ENCODE measurements around the gene RBMS1.

The RBMS1 gene

DNA sequence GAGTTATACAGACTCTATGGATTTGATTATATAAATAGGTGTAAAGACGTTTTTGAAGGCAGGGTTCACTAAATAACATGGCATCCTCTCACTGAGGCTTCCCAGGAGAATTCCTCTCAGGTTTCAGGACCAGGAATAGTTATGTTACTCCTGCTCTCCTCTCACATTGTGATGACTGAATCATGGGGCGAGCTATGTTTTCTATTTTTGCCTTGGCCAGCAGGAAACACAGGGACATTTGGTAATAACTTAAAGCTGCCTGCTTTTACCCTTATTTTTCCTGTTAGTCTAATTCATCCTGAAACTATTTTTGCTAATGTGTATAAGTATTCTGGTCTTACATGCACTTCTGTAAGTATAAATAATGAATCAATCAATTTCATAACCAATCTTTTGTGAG, 178.3 kb downstream of the RBMS1 start:
- H3K4me3 ChIP-seq (ENCODE audit: low read depth, low read length): no peak overlapping the region

DNA sequence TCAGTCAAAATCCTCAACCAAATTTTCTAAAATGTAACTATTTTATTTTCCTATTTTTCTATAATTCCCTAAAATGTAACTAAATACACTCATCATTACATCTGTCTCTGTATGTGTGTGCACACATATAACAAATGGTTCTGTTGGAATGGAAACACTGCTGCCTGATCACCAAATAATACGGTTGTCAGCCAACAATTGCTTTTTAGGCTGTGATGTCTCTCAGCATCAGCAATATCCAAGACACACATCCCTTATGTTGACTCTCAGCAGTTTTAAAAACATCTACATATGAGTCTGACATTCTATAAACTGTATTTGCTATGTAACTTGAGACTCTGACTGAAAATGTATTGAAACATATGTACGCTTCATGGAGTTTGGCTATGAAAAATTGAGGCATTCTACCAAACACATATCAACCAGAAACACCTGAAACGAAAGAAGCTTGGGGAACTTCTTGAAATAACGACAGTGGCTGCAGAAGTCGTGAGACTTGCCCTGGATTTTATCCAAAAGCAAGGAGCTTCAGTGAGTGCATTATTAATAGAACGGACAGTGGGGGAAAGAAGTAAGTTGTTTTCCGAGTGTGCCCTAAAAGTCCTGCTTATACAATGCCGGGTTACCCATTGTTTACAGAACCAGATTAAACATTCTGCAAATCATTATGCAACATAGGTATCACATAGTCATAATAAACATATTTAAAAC, 183.3 kb downstream of the RBMS1 start:
- H3K4me3 ChIP-seq (ENCODE audit: low read depth, low read length): no peak overlapping the region

DNA sequence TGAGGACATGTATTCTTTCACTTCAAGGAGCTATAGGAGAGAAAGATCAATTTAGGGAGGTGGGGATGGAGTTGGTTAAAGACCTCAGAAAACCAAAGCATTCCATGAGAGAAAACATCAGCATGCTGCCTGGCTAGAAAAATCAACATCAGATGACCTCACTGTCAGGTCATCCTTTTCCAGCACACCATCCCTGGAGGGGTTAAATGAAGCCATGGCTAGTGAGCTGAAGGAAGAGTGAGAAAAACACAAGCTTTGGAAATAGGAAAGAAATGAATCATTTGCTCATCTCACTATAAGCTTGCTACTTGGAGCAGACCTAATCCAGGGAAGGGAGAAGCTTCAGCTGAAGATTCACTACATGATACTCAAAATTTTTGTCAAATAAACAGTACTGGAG, 184.0 kb downstream of the RBMS1 start:
- H3K4me3 ChIP-seq (ENCODE audit: low read depth, low read length): no peak overlapping the region

DNA sequence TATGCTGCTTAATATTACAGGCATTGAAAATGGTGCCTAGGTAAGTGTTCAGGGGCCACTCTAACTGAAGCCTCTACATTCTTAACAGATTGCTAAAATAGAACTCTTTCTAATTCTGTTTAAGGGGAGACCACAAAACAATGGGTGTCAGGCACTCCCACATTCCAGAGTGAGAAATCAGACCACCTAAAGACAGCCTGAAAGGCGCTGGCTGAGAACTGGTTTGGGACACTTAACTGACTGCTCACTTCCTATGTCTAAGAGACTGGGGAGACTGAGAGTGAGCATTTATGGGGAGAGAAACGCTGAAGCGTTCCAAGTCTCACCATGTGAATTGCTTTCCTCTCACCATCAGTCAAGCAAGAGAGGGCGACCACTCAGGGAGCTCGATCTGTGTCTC, 184.7 kb downstream of the RBMS1 start:
- no peak overlapping the region for H3K4me3 ChIP-seq (ENCODE audit: low read depth, low read length)

DNA sequence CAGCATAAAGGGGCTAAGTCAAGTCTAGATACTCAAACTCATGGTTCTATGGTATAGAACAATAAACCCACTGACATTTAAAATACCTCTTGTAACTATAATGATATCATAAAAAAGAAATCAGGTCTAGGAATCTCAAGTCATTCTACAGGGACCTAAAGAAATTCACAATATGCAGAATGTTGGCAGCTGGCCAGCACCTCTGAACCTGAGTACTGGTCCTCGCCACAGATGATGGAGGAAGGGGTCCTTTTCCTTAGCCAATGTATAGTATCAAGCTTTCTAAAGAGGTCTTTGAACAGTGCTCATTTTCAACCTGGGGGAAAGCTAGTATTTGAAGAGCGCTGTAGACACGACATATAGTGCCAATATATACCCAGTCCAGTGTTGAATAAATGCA, 185.1 kb downstream of the RBMS1 start:
- no peak overlapping the region for H3K4me3 ChIP-seq (ENCODE audit: low read depth, low read length)

DNA sequence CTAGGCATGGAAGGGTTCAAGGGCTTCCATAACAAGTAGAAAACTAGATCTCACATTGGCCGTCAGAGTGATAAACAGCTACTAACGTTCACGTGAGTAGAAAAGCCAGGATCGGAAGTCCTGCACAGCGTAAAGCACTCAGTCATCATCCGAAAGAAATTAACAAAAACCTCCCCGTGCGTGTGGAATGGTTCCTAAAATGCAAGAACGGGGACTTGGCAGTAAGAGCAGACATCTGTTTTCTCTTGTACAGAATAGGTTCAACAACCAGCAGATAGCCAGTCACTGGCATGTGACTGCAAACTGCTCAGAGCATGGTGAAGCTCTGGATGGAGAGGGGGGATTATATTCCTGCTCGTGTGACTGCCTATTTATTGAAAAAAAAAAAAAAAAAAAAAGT, 186.6 kb downstream of the RBMS1 start:
- H3K4me3 ChIP-seq (ENCODE audit: low read depth, low read length): no peak overlapping the region

DNA sequence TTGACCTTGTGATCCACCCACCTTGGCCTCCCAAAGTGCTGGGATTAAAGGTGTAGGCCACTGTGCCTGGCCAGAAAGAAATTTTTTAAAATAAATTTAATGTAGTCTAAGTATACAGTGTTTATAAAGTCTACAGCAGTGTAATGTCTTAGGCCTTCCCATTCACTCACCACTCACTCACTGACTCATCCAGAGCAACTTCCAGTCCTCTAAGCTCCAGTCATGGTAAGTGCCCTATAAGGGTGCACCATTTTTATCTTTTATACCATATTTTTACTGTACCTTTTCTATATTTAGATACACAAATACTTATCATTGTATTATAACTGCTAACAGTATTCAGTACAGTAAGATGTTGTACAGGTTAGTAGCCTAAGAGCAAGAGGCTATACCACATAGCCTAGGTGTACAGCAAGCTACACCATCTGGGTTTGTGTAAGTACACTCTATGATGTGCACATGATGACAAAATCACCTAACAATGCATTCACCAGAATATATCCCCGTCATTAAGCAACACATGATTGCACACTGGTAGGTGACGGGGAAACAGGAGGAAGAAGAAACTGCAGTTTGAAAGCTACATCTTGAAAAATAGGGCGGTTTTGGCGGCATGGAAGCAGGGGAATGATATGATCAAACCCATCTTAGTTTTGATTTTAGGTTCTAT, 188.4 kb downstream of the RBMS1 start:
- no peak overlapping the region for H3K4me3 ChIP-seq (ENCODE audit: low read depth, low read length)

DNA sequence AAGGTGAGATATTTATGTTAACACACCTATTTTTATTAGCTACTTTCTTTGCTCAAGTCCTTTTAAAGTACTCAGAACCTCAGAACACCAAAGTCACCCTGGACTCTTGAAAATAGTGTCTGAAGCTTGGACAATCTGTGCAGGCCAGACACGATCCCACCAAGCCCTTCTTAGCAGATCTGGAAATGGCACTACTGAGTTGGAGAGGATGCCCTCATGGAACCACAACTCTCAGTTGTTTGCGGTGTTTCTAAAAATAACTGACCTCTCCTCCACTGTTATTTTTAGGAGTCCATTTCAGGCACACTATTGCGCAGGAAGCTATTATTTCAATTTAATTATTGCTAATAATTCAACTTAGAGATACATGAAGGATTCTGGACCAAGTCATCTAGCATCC, 190.1 kb downstream of the RBMS1 start:
- H3K4me3 ChIP-seq (ENCODE audit: low read depth, low read length): no peak overlapping the region

DNA sequence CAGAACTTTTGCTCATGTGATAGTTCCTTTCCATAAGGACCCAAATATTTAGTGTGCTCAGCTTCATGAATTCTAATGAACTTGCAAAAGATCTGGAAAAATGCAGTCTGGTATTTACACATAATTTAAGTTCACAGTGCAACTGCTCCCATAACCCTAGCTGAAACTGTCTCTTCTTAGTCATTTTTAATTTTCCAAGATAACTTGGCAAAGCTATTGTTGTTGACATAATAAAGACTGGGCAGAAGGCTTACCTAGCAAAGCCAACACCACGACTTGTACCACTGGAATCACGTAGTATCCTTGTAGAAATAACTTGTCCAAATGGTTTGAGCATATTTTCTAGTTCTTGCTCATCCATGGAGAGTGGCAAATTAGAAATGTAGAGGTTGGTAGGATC, 190.5 kb downstream of the RBMS1 start:
- no peak overlapping the region for H3K4me3 ChIP-seq (ENCODE audit: low read depth, low read length)

DNA sequence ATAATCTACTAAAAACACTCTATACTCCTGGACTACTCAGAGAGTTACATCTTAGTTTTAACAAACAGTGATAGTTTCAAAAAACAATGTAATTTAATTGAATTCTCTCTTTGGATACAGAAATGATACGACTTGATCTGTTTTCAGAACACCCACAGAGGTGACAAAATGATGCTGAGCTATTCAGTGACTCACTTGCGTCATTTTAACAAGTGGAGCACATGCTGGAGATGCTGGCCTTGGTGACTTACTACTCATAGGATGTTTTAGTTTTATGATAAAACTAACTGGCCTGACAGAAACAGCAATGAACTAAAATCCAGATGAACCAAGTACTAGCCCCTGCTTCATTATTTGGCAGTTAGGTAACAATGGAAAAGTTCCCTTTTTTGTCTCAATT, 192.2 kb downstream of the RBMS1 start:
- no peak overlapping the region for H3K4me3 ChIP-seq (ENCODE audit: low read depth, low read length)

DNA sequence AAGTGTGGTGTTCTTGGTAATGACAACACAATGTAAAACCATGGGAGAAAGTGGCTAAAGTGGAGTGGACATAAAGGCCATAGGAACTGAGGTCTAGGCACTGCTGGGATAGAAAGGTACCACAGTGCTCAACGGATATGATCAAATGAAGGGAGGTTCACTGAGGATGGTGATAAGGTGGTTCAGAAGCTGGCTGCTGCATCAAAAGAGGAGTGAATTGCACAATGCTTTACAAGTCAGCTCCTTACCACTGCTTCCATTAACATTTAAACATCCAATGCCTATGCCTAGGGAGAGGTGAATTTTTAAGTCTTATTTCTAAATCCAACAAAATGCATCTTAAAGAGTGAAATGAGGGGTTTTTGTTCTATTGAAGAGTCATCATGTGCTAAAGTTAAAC, 193.4 kb downstream of the RBMS1 start:
- H3K4me3 ChIP-seq (ENCODE audit: low read depth, low read length): no peak overlapping the region

DNA sequence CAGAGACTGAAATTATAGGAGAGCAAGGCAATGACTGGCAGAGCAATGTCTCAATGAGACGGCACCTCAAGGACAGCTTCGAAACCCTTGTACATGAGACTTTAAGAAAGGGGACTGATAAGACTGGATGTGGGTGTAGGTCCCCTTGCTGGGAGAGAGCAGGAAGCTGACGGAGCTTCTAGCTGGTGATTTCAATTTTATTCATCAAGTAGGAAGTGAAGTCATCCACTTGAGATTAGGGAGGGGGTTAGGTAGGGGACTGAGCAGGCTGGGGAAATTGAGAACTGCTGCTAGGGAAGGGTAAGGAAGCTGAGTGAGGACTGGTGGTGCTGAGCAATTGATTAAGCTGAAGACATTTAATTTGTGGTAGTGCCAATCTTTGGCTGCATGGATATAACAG, 194.1 kb downstream of the RBMS1 start:
- H3K4me3 ChIP-seq (ENCODE audit: low read depth, low read length): no peak overlapping the region

DNA sequence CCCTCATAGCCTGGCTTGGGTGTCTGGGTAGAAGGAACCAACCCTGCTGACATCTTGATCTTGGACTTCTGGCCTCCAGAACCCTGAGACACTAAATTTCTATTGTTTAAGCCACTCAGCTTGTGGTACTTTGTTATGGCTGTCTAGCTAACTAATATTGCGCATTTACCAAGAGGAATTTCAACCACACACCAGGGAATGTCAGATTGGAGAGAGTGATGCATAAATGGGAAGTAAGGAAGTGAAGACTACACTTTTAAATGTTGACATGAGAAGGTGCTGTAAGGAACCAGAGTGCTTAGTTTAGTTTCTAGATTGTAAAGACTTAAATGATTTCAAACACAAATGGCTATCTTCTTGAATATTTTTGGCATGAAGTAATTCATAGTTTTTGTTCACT, 194.6 kb downstream of the RBMS1 start:
- no peak overlapping the region for H3K4me3 ChIP-seq (ENCODE audit: low read depth, low read length)

DNA sequence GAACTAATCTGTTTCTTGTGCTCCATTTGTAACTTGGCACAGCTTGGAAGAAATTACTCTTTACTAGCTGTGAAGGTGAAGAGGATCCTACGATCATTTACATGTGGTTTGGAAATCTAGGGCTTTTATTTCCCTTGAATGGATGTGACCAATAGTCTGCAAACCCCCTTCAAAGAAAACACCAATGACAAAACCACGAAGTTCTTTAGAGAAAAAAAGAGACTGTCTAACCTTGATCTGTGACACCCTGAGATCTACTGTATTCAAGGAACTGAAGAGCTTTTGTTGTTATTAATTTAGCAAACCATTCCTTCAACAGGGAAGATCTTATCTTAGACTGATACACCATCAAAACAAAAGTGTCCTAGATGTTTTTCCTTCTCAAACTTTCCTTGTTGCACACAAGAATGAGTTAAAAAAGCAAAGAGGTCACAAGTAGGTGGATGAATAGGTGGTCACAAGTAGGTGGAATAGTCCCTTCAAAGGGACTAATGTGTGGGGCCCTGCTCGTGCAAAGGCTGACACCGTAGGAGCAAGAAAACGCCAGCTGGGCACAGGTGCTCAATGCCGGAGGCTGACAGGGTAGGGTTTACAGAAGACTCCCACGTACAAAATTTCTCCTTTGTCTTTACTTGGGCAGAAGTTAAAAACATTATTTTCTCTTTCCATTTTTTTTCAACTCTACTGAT, 197.9 kb downstream of the RBMS1 start:
- H3K4me3 ChIP-seq (ENCODE audit: low read depth, low read length): no peak overlapping the region

DNA sequence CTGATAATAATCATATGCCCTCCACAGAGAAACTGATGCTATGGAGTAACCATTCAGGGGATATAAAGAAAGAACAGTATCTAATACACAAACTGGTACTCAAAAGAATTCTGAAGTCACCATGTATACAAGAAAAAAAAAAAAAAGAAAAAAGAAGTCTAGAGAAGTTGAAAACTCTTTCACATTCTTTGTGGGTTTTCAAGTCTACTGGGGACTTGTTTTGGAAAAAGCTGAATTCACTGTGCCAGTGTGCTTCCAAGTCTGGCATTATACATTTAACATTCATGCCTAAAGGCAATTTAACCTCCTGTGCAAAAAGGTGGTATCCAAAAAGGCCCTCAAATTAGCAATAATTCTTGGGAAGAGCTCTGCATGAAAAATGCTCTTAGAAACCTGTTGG, 198.7 kb downstream of the RBMS1 start:
- no peak overlapping the region for H3K4me3 ChIP-seq (ENCODE audit: low read depth, low read length)

DNA sequence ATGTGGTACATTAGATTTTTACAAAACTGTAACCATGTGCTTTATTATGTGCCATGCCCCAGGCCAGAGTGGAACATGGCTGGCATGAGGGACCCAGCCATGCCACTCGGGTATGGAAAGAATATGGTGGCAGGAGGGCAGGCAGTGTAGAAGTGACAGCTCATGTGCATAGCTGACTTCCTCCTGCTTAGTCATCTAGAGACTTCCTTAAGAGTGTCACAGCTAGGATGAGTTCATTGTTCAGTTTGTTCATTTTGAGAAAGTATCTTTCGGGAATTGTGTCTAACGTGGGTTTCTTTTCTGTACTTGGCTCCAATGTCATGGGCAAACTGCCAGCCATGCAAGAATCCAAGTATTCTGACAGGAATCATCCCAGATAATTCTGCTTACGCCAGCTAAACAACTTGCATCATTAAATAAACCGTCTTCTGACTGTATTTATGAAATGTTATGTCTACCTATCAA, 199.2 kb downstream of the RBMS1 start:
- H3K4me3 ChIP-seq (ENCODE audit: low read depth, low read length): no peak overlapping the region

DNA sequence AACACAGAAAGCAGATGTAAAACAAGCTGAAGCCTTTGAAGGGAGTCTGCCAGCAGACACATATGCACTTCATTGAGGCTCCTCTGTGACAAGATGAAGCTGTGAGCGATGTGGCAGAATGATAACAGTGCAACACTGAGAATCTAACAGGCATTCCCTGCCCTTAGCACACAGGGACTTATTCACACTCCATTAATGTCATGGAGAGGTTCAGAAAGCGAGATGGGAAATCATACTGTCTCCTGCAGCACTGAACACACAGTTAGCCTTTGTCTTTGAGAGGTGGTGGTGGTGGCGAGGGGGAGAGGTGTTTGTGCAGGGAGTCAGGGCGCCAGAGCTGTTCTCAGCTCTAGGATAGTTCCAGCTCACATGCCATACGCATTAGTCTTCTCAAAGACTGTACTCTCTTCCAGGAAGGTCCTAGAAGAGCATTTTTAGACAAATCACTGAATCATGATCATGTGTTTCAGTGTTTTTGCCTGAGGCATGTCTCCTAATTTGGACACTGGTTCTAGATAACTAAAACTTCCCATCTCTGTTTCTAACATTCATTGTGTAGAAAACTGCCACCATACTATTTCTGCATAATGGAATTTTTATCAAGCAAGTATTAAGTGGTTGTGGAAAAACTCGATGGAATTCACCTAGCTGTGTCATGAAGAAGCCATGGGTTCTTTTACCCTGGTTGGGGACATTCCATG, 200.1 kb downstream of the RBMS1 start:
- no peak overlapping the region for H3K4me3 ChIP-seq (ENCODE audit: low read depth, low read length)

DNA sequence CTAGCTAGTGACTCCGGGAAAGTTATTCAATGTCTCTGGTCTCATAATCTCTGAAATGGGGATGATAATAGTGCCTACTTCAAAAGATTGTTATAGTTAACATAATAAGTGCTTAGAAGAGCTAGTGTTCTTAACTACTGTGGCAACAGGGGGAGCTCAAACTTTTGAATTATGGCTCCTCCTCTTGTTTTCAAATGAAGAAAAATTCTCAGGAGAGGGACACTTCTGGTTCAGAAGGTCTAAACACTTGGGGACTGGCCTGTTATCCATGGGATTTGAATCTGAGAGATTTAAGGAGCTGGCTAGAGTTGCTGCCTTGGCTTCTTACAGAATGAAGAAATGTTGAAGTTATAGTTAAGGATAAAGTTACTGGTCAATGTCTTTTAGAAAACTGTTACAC, 201.4 kb downstream of the RBMS1 start:
- no peak overlapping the region for H3K4me3 ChIP-seq (ENCODE audit: low read depth, low read length)

DNA sequence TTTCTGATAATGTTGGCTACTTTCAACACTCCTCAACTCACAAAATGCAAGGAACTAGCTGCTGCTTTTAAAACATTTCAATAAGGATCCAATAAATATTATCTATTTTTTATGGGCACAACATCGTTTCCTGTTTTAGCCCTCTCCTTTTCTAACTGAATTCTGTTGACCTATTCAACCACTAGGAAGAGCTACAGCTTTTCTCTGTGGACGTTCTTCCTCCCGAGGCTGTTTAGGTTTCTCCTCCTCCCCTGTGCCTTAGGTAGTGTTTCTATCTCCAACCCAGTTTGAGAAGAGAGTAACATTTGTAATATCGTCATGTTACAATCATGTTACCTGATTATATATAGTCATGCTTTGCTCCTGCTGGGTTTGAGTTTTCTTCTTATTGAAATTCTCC, 202.2 kb downstream of the RBMS1 start:
- H3K4me3 ChIP-seq (ENCODE audit: low read depth, low read length): no peak overlapping the region

DNA sequence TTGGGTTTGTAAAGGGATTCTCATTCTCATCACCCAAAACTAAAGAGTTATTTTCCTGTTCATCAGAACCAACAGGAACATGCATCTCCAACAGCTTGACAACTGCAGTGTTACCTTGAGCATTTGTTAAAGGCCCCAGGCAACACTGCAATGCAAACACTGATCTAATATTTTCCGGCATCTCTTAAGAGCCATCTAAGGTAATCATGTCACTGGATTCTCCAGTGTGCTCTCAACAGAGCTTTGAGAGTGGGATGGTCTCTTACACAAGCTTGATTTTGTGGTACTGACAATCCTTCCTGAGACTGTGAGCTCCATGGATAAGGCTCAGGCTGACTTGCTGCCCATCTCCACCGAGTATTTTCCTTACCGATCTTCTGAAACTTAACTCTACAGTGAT, 203.0 kb downstream of the RBMS1 start:
- no peak overlapping the region for H3K4me3 ChIP-seq (ENCODE audit: low read depth, low read length)

DNA sequence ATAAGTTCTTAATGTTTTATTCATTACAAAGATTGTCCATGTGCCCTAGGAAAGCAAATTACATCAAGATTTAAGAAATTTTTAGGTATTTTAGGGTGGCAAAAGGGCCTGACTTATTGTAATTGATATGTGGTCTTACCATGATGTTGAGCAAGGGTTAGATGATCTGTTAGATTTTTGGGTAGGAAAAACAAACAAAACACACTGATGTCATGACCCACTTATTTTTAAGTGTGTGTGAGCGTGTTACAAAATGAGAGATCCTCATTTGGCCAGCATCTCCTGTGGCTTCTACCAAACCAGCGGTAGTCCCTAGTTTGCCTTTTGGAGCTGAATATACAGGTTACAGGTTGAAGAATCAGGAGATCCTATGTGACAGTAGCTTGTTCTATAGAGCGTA, 203.8 kb downstream of the RBMS1 start:
- no peak overlapping the region for H3K4me3 ChIP-seq (ENCODE audit: low read depth, low read length)

DNA sequence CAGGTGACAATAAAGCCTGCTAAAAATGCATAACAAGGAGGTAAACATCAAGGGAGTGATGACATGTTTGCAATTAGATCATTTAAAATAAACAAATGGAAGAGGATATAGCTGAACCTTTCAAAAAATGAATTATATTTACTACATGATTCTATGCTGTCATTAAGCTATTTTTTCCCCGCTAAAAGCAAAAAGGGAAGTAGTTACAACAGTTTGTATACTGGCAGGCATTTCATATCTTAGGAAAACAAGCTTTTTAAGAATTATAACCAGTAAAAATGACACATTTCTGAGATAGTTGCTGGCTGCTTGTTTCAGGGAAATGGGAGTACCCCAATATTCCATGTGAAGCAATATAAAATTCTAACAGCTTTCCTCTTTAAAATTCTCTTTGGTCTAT, 204.5 kb downstream of the RBMS1 start:
- H3K4me3 ChIP-seq (ENCODE audit: low read depth, low read length): no peak overlapping the region

All from iPS-11a (cell line).